Kidney (tissue), 14 donors: ENCODE measurements around the gene SCART1. TPM values are rescaled to one million over a fixed set of nuclear protein-coding genes. Genes with fewer than 3 reads are reported as not detected.

Experiments used
- DNase-seq, 5 donors: peaks; one replicate each; pipeline ENCODE4 v3.0.0-alpha.2; 2013 to 2020
- FAIRE-seq: peaks from 2 replicates; lab custom pipeline; 2012; peaks lifted over from hg19 to GRCh38; lab: Jason Lieb, UNC
- H3K27ac ChIP-seq, 2 donors: one replicate each; pipeline ENCODE4 v1.7.0; 2013; ENCODE audit warnings: low read depth in 2 of 2, low read length in 2 of 2, inconsistent platforms in 1 of 2
- H3K27me3 ChIP-seq: one replicate; pipeline ENCODE4 v1.7.1; 2013; ENCODE audit warnings: low read length, inconsistent platforms; ENCODE audit not compliant: control insufficient read depth, insufficient read depth
- H3K36me3 ChIP-seq, 3 donors: one replicate each; pipeline versions ENCODE4 v1.7.0 to v1.7.1; 2013; ENCODE audit warnings: low read length in 3 of 3, control low read depth in 1 of 3, inconsistent platforms in 1 of 3; ENCODE audit not compliant: insufficient read depth in 3 of 3, control insufficient read depth in 2 of 3
- H3K4me1 ChIP-seq, 3 donors: one replicate each; pipeline versions ENCODE4 v1.7.0 to v1.7.1; 2013; ENCODE audit warnings: low read length in 3 of 3, inconsistent platforms in 1 of 3, low read depth in 1 of 3; ENCODE audit not compliant: control insufficient read depth in 2 of 3, insufficient read depth in 2 of 3
- H3K4me3 ChIP-seq, 3 donors: one replicate each; pipeline versions ENCODE4 v1.7.0 to v1.8.1; 2013; ENCODE audit warnings: low read length in 3 of 3, control low read depth in 1 of 3, inconsistent platforms in 1 of 3
- H3K9ac ChIP-seq, 3 donors: one replicate each; pipeline versions ENCODE4 v1.7.0 to v1.7.1; 2013; ENCODE audit warnings: low read length in 3 of 3, control low read depth in 1 of 3, inconsistent platforms in 1 of 3
- H3K9me3 ChIP-seq, 3 donors: one replicate each; pipeline versions ENCODE4 v1.7.0 to v1.7.1; 2013; ENCODE audit warnings: low read length in 3 of 3, control low read depth in 1 of 3, inconsistent platforms in 1 of 3; ENCODE audit not compliant: control insufficient read depth in 2 of 3, insufficient read depth in 1 of 3
- intact Hi-C: fragments of 100-400 bp; cut with DNase I; formaldehyde crosslinking; loops from one replicate; pipeline ENCODE4 v1.11.1; 2022
- polyA plus RNA-seq: library from polyadenylated mRNA; stranded (reverse); fragments of 350-450 nt; fragmentation: Illumina TruSeq; extraction: RNeasy Lipid Tissue Mini Kit (QIAGEN cat#74804); gene quantifications from one replicate; pipeline ENCODE4 v1.2.3, GENCODE V29; 2014; ENCODE audit warnings: low read depth, low replicate concordance; ENCODE audit not compliant: insufficient read depth
- total RNA-seq: library from RNA; stranded (reverse); fragmentation: NEBNext Ultra II Directional; extraction: Animal tissue kit (Norgen Biotek cat#: 25700); gene quantifications from one replicate; pipeline ENCODE4 v1.2.1, GENCODE V29; 2021
- TF ChIP-seq, protein P1 (sequence below): IDR thresholded peaks from 3 replicates; pipeline ENCODE4 v1.5.1; 2012; ENCODE audit warnings: mild to moderate bottlenecking, moderate library complexity, borderline replicate concordance; ENCODE audit not compliant: insufficient read depth; ENCODE audit errors: extremely low read depth
- donor health status: control.
- donor health status: control.
- donor health status: control.
- donor health status: control.
- donor health status: control.
- donor health status: DM: yes; HTN: yes; CAD: no.
- donor health status: Normal renal cell carcinoma (clear cell type).

SCART1 gene
- total and polyA plus RNA-seq, 2 donors from 2014 or later, result 0.37 to 3.9 TPM

DNA sequence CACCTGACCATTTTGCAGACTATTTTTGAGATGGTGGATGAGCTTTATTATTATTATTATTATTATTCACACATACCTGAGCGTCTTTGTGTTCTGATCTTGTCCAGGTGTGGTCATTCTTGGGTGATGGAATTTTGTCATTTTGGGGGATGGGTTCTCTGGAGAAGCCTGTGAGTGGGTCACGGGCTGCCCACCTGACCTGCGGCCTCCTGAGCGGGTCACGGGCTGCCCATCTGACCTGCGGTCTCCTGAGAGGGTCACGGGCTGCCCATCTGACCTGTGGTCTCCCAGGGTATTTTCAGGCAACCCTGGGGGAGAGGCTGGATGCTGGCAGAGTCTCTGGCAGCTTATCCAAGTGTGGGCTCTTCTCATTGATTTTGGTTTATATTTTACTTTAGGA lies 7.3 kb downstream of the SCART1 start:
- DNase-seq, result no peak
- Histone ChIP-seq H3K27ac (no peak overlapping the region), H3K9me3 (no peaks in the 10 kb centered on the region), H3K9ac (no peak overlapping the region), H3K27me3 (no peaks in the 10 kb centered on the region), H3K4me3 (no peak overlapping the region), H3K36me3 (no peaks in the 10 kb centered on the region), H3K4me1 (no peaks in the 10 kb centered on the region)
- FAIRE-seq, result no peak
- intact Hi-C loops, result no loop called here
- TF ChIP-seq, protein P1, sequence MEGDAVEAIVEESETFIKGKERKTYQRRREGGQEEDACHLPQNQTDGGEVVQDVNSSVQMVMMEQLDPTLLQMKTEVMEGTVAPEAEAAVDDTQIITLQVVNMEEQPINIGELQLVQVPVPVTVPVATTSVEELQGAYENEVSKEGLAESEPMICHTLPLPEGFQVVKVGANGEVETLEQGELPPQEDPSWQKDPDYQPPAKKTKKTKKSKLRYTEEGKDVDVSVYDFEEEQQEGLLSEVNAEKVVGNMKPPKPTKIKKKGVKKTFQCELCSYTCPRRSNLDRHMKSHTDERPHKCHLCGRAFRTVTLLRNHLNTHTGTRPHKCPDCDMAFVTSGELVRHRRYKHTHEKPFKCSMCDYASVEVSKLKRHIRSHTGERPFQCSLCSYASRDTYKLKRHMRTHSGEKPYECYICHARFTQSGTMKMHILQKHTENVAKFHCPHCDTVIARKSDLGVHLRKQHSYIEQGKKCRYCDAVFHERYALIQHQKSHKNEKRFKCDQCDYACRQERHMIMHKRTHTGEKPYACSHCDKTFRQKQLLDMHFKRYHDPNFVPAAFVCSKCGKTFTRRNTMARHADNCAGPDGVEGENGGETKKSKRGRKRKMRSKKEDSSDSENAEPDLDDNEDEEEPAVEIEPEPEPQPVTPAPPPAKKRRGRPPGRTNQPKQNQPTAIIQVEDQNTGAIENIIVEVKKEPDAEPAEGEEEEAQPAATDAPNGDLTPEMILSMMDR, result no peak

DNA sequence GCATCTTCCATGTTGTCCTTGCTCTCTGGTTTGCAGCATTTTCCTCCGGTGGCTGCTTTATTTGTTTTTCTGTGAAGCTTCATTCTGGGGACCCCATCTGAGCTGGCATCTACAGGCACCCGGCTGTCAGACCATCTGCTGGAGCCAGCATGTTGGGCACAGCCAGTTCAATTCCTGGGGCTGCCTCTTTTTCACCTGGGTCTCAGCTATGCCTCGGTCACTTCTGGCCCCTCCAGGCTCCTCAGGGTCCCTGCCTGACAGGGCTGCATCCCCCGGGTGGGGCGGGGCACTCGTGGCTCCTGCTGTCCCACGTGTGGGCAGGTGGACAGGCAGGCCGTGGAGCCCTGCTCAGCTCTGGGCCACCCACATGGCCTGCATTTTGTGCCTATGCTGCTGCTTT lies 8.1 kb downstream of the SCART1 start:
- H3K36me3 ChIP-seq, result no peaks in the 10 kb centered on the region
- TF ChIP-seq, protein P1, result no peak
- no peak overlapping the region for H3K9ac ChIP-seq
- no peaks in the 10 kb centered on the region for H3K4me1 ChIP-seq
- intact Hi-C loops, result no loop called here
- no peaks in the 10 kb centered on the region for H3K27me3 ChIP-seq
- no peak for FAIRE-seq
- DNase-seq, result no peak
- no peak overlapping the region for H3K4me3 ChIP-seq
- H3K27ac ChIP-seq, result no peak overlapping the region
- H3K9me3 ChIP-seq, result no peaks in the 10 kb centered on the region

DNA sequence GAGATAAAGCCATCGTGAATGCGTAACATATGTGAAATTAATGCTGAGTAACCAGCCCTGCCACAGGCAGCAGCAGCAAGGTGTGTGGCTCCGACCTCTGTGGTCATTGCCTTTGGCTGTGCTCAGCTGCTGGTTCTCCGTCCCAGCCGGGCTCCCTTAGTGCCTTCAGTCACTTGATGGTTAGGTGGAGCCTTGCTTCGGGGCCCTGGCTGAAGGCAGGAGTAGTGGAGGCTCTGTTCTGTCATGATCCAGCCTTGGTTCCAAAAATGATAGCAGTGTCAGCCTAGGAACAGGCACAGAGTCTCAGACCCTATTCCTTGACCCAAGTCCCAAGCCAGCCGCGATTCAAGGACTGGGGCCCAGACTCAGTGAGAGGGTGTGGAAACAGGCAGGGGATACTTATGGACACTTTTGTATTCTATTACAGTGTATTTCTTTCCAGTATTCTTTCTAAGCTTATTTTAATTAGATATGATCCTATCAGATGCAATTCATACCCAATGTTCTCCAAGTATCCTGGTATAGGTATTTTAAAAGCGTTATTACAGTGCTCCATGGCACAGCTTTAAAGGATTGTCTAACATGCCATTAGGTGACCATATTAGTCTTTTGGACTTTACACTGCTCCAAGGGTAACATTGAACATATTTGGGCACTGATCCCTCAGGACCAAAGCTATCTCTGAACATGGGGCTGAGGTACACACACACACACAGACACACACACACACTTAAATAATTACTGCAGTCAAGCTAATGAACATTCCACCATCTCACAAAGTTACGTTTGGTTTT lies 9.0 kb downstream of the SCART1 start:
- FAIRE-seq (no peak), DNase-seq (no peak)
- H3K9ac ChIP-seq, result no peak overlapping the region
- no peaks in the 10 kb centered on the region for H3K9me3 ChIP-seq
- H3K4me3 ChIP-seq, result no peak overlapping the region
- no peak overlapping the region for H3K27ac ChIP-seq
- peaks cover 0 to 1% (median 0%) of the 10 kb centered on the region in 3 donors for H3K36me3 ChIP-seq
- TF ChIP-seq, protein P1, result no peak
- intact Hi-C loops, result no loop called here
- no peaks in the 10 kb centered on the region for H3K27me3 ChIP-seq
- no peaks in the 10 kb centered on the region for H3K4me1 ChIP-seq
